Measurements from ENCODE around the gene SLITRK1.

SLITRK1 gene

GRCh38 chr13:83881917-83882605, at the start of gene SLITRK1:
Gene SLITRK1, minus strand, starts transcription at chr13:83882474. Its CDS starts 967 bp downstream, at chr13:83881507.
- DNase-seq: peak; percentile 42 to 81

- DNase-seq: no peak
Measured at GRCh38 chr13:83929157-83929556, 46.9 kb upstream of the SLITRK1 start.

- no peak for DNase-seq
Measured at GRCh38 chr13:83919775-83920174, 37.5 kb upstream of the SLITRK1 start.

GRCh38 chr13:83914368-83914767, 32.1 kb upstream of the SLITRK1 start:
- DNase-seq: no peak

- DNase-seq: peak; percentile 34 to 75
Measured at GRCh38 chr13:83907196-83907989, 25.1 kb upstream of the SLITRK1 start.

- peak; percentile 92 to 93 for DNase-seq
Measured at GRCh38 chr13:83906240-83906820, 24.1 kb upstream of the SLITRK1 start.

- peak; percentile 72 to 85 for DNase-seq
Measured at GRCh38 chr13:83905641-83906040, 23.4 kb upstream of the SLITRK1 start.

GRCh38 chr13:83895994-83896580, 13.8 kb upstream of the SLITRK1 start:
- DNase-seq: peak in 1 of 2 experiments; percentile 23

- DNase-seq: no peak
Measured at GRCh38 chr13:83890358-83890757, 8.1 kb upstream of the SLITRK1 start.

- DNase-seq: no peak
Measured at GRCh38 chr13:83884141-83884540, 1.9 kb upstream of the SLITRK1 start.

GRCh38 chr13:83883061-83883523, 818 bp upstream of the SLITRK1 start:
- DNase-seq: peak; percentile 46 to 57

- no peak for DNase-seq
Measured at GRCh38 chr13:83882606-83882959, 309 bp upstream of the SLITRK1 start.

- no peak for DNase-seq
Measured at GRCh38 chr13:83881140-83881684, 1.1 kb downstream of the SLITRK1 start.

- DNase-seq: no peak
Measured at GRCh38 chr13:83880275-83881139, 1.8 kb downstream of the SLITRK1 start.

GRCh38 chr13:83879431-83880171, 2.7 kb downstream of the SLITRK1 start:
- no peak for DNase-seq

GRCh38 chr13:83878691-83879430, 3.4 kb downstream of the SLITRK1 start:
- DNase-seq: no peak

- DNase-seq: no peak
Measured at GRCh38 chr13:83877651-83878355, 4.5 kb downstream of the SLITRK1 start.

GRCh38 chr13:83876546-83876945, 5.7 kb downstream of the SLITRK1 start:
- DNase-seq: no peak

- no peak for DNase-seq
Measured at GRCh38 chr13:83867708-83868107, 14.6 kb downstream of the SLITRK1 start.
